HepG2 (cell line): Measurements from ENCODE around the gene BIRC3. TPM values are rescaled to one million over a fixed set of nuclear protein-coding genes. Genes with fewer than 3 reads are reported as not detected.

Source experiments
- AKNA ChIP-seq: sonication (generic); formaldehyde crosslinking; IDR thresholded peaks from 2 replicates; pipeline ENCODE4 v1.4.0; 2020; ENCODE audit warnings: missing genetic modification reagents, borderline replicate concordance
- ATRX ChIP-seq: sonication (generic); formaldehyde crosslinking; IDR thresholded peaks from 2 replicates; pipeline ENCODE4 v1.4.0; 2020; ENCODE audit warnings: missing genetic modification reagents, borderline replicate concordance
- DMTF1 ChIP-seq: sonication (generic); formaldehyde crosslinking; IDR thresholded peaks from 2 replicates; pipeline ENCODE4 v1.4.0; 2020; ENCODE audit warnings: mild to moderate bottlenecking, missing genetic modification reagents
- JUND ChIP-seq: sonication (generic); formaldehyde crosslinking; IDR thresholded peaks from 2 replicates; pipeline ENCODE4 v1.8.0; 2022; ENCODE audit warnings: mild to moderate bottlenecking, missing genetic modification reagents
- KLF11 ChIP-seq: IDR thresholded peaks from 2 replicates; pipeline ENCODE4 v1.6.1; 2016; ENCODE audit warnings: missing compliant biosample characterization
- NCOA1 ChIP-seq: sonication (generic); formaldehyde crosslinking; IDR thresholded peaks from 2 replicates; pipeline ENCODE4 v1.9.0; 2021; ENCODE audit warnings: missing genetic modification reagents
- NCOA5 ChIP-seq: sonication (generic); formaldehyde crosslinking; IDR thresholded peaks from 2 replicates; pipeline ENCODE4 v1.4.0; 2020; ENCODE audit warnings: missing genetic modification reagents
- RFXAP ChIP-seq: sonication (generic); formaldehyde crosslinking; IDR thresholded peaks from 2 replicates; pipeline ENCODE4 v1.4.0; 2020; ENCODE audit warnings: missing genetic modification reagents, borderline replicate concordance
- ZNF546 ChIP-seq: sonication (generic); formaldehyde crosslinking; conservative IDR thresholded peaks from 2 replicates; pipeline ENCODE4 v1.8.1; 2023; ENCODE audit warnings: mild to moderate bottlenecking, missing genetic modification reagents
- ZNF747 ChIP-seq: sonication (generic); formaldehyde crosslinking; IDR thresholded peaks from 2 replicates; pipeline ENCODE4 v1.8.1; 2023; ENCODE audit warnings: missing genetic modification reagents, mild to moderate bottlenecking, borderline replicate concordance
- ZNF768 ChIP-seq: sonication (generic); formaldehyde crosslinking; IDR thresholded peaks from 2 replicates; pipeline ENCODE4 v1.4.0; 2020; ENCODE audit warnings: missing genetic modification reagents
- polyA plus RNA-seq, 8 experiments: library from polyadenylated mRNA; depleted of rRNA in 3 of 8; stranded (reverse) in 7 of 8; unstranded in 1 of 8; fragments of >200 nt; fragmentation: Illumina TruSeq in 4 of 8; extraction: Trizol in 4 of 8; gene quantifications; 2 replicates each; pipeline versions ENCODE4 v1.2.1 to v1.2.3, GENCODE V29; 2011 to 2016; ENCODE audit warnings: low read depth in 4 of 8, missing spikeins in 1 of 8, mixed read lengths in 1 of 8; ENCODE audit not compliant: insufficient read depth in 1 of 8
- total RNA-seq, 5 experiments: library from RNA; depleted of rRNA; stranded (reverse); fragments of >200 nt; fragmentation: Illumina TruSeq; extraction: Trizol; gene quantifications; 2 replicates each; pipeline ENCODE4 v1.2.3, GENCODE V29; 2016; ENCODE audit warnings: low read depth in 1 of 5
- TF ChIP-seq, protein P1 (sequence below): sonication (generic); formaldehyde crosslinking; conservative IDR thresholded peaks from 2 replicates; pipeline ENCODE4 v1.4.0; 2020; ENCODE audit warnings: missing genetic modification reagents
- TF ChIP-seq, protein P2 (sequence below): sonication (generic); formaldehyde crosslinking; IDR thresholded peaks from 2 replicates; pipeline ENCODE4 v1.4.0; 2020; ENCODE audit warnings: missing genetic modification reagents
- TF ChIP-seq, protein P3 (sequence below): sonication (generic); formaldehyde crosslinking; IDR thresholded peaks from 2 replicates; pipeline ENCODE4 v1.8.1; 2023; ENCODE audit warnings: mild to moderate bottlenecking, moderate library complexity, missing genetic modification reagents

BIRC3 gene
- total and polyA plus RNA-seq, 2 of the 13 experiments (the other 11 are each of a cell fraction or from before 2014, with no cell fraction given), result 0.41 to 4.2 TPM

DNA sequence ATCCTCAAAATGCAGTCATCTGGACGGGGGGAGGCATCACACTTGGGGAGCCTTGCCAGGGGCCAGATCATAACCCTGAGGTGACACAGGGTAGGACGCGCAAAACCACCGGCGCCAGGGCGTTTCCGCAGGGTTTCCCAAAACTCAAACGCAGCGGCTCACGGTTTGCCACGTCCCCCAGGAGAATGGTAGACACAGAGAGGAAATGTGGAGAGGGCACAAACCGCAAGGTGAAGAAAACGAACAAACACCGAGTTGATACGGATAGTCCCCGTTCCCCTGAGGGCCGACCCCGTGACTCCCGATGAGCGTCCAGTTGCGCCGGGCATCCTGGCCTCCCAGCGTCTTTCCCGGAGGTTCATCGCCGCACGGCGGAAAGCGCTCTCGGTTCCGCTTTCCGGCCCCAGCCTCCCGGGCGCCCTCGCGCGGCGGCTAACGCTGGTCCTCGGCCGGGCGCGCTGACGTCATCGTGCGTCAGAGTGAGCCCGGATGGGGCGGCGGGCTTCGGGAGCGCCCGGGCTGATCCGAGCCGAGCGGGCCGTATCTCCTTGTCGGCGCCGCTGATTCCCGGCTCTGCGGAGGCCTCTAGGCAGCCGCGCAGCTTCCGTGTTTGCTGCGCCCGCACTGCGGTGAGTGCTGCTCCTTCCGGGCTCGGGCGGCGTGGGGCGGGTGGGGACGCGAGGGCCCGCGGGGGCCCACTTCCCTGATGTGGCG, 29.6 kb downstream of the BIRC3 start, which contains the start of gene BIRC2 (continued):
- TF ChIP-seq JUND (CRISPR knock-in tag), result peak; percentile 86
- TF ChIP-seq DMTF1 (CRISPR knock-in tag), result peak; percentile 98; the same call in 1 of the 2 replicates
- TF ChIP-seq ZNF747 (CRISPR knock-in tag), result peak; percentile 22; the same call in 1 of the 2 replicates
- peak; percentile 22; the same call in 1 of the 2 replicates for TF ChIP-seq KLF11 (CRISPR knock-in tag)
- peak; percentile 62; the same call in 1 of the 2 replicates for TF ChIP-seq ZNF768 (CRISPR knock-in tag)
- TF ChIP-seq, protein P1, sequence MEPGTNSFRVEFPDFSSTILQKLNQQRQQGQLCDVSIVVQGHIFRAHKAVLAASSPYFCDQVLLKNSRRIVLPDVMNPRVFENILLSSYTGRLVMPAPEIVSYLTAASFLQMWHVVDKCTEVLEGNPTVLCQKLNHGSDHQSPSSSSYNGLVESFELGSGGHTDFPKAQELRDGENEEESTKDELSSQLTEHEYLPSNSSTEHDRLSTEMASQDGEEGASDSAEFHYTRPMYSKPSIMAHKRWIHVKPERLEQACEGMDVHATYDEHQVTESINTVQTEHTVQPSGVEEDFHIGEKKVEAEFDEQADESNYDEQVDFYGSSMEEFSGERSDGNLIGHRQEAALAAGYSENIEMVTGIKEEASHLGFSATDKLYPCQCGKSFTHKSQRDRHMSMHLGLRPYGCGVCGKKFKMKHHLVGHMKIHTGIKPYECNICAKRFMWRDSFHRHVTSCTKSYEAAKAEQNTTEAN, result peak; percentile 60; the same call in 1 of the 2 replicates
- no peak for TF ChIP-seq NCOA5
- TF ChIP-seq, protein P2, sequence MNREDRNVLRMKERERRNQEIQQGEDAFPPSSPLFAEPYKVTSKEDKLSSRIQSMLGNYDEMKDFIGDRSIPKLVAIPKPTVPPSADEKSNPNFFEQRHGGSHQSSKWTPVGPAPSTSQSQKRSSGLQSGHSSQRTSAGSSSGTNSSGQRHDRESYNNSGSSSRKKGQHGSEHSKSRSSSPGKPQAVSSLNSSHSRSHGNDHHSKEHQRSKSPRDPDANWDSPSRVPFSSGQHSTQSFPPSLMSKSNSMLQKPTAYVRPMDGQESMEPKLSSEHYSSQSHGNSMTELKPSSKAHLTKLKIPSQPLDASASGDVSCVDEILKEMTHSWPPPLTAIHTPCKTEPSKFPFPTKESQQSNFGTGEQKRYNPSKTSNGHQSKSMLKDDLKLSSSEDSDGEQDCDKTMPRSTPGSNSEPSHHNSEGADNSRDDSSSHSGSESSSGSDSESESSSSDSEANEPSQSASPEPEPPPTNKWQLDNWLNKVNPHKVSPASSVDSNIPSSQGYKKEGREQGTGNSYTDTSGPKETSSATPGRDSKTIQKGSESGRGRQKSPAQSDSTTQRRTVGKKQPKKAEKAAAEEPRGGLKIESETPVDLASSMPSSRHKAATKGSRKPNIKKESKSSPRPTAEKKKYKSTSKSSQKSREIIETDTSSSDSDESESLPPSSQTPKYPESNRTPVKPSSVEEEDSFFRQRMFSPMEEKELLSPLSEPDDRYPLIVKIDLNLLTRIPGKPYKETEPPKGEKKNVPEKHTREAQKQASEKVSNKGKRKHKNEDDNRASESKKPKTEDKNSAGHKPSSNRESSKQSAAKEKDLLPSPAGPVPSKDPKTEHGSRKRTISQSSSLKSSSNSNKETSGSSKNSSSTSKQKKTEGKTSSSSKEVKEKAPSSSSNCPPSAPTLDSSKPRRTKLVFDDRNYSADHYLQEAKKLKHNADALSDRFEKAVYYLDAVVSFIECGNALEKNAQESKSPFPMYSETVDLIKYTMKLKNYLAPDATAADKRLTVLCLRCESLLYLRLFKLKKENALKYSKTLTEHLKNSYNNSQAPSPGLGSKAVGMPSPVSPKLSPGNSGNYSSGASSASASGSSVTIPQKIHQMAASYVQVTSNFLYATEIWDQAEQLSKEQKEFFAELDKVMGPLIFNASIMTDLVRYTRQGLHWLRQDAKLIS, result 0 out of 2 replicates have a peak, but pooled peaks have one; percentile 13
- TF ChIP-seq, protein P3, sequence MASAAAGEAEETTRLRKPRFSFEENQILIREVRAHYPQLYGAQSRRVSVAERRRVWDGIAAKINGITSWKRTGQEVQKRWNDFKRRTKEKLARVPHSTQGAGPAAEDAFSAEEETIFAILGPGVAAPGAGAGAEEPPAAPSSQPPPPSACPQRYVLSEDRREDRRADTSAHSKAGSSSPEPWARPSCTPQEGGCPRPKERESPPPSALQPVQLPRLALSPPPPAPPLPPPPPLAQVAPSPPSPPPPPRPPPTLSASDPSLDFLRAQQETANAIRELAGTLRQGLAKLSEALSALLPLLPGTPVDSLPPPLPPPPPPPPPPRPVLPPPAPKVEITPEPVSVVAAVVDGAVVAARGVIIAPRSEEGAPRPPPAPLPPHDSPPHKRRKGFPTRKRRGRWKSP (CRISPR knock-in tag), result peak; percentile 98
- TF ChIP-seq RFXAP (CRISPR knock-in tag), result peak; percentile 80; the same call in 1 of the 2 replicates
- peak; percentile 52; the same call in 1 of the 2 replicates for TF ChIP-seq ZNF546 (CRISPR knock-in tag)
- no peak for TF ChIP-seq ATRX
- TF ChIP-seq AKNA (CRISPR knock-in tag), result no peak
- no peak for TF ChIP-seq NCOA1 (CRISPR knock-in tag)
